Measurements from ENCODE around the gene CLN5. TPM values are rescaled to one million over a fixed set of nuclear protein-coding genes. Genes with fewer than 3 reads are reported as not detected.

CLN5 gene
- 20.6 and 23.6 TPM in 2 replicates for total RNA-seq

GRCh38 chr13:76991796-76992547, at the start of gene CLN5:
Gene CLN5, plus strand, starts transcription at chr13:76992081. Its CDS starts 18 bp downstream, at chr13:76992099.
- peaks cover 19% of the 10 kb centered on the region for H3K36me3 Mint-ChIP-seq (ENCODE audit: low read depth)
- H3K9me3 Mint-ChIP-seq: no peaks in the 10 kb centered on the region
- peaks cover 34% of the 10 kb centered on the region for H3K4me1 Mint-ChIP-seq
- peak within 1 kb of the TSS; percentile 98 for H3K4me3 Mint-ChIP-seq
- DNase-seq (peak; percentile 93), ATAC-seq (ENCODE audit: low read depth) (peak; percentile 95)
- TF ChIP-seq CTCF (IDR thresholded peaks at IDR 0.05): no peak
- no peaks in the 10 kb centered on the region for H3K27me3 Mint-ChIP-seq
- intact Hi-C loops (cut with micrococcal nuclease): loop anchor here (1.0 to 5.0 kb wide), 7 partner anchors 12 to 1667 kb away; partner anchors contain the start of genes KCTD12, OBI1 and UCHL3
- ChIA-PET POLR2A (interaction anchor here (0.6 to 4.7 kb wide), 14 partner anchors 8 to 1442 kb away, joined by 3 to 76 read pairs (median 4); partner anchors contain the start of genes FBXL3, KCTD12 and UCHL3), CTCF (interaction anchor here (1.1 to 1.4 kb wide), 5 partner anchors 9 to 34 kb away, joined by 4 to 7 read pairs (median 5); no protein-coding TSS in a partner anchor)
- peak within 1 kb of the TSS; percentile 97 for H3K27ac Mint-ChIP-seq

- no peak for TF ChIP-seq CTCF (IDR thresholded peaks at IDR 0.05)
- no peak overlapping the region for H3K4me3 Mint-ChIP-seq
- peaks cover 3% of the 10 kb centered on the region for H3K4me1 Mint-ChIP-seq
- CTCF ChIA-PET: no interaction called here
- POLR2A ChIA-PET: no interaction called here
- ATAC-seq (ENCODE audit: low read depth) (no peak), DNase-seq (no peak)
- no peak overlapping the region for H3K27ac Mint-ChIP-seq
- H3K27me3 Mint-ChIP-seq: no peaks in the 10 kb centered on the region
- intact Hi-C loops (cut with micrococcal nuclease): no loop called here
- no peaks in the 10 kb centered on the region for H3K36me3 Mint-ChIP-seq (ENCODE audit: low read depth)
- H3K9me3 Mint-ChIP-seq: peaks cover 3% of the 10 kb centered on the region
Observed at GRCh38 chr13:76942363-76942762, 49.5 kb upstream of the CLN5 start.

- ATAC-seq (ENCODE audit: low read depth) (no peak), DNase-seq (no peak)
- H3K27me3 Mint-ChIP-seq: no peaks in the 10 kb centered on the region
- H3K27ac Mint-ChIP-seq: no peak overlapping the region
- H3K9me3 Mint-ChIP-seq: peaks cover 3% of the 10 kb centered on the region
- ChIA-PET CTCF (no interaction called here), POLR2A (no interaction called here)
- intact Hi-C loops (cut with micrococcal nuclease): no loop called here
- no peak for TF ChIP-seq CTCF (IDR thresholded peaks at IDR 0.05)
- no peaks in the 10 kb centered on the region for H3K36me3 Mint-ChIP-seq (ENCODE audit: low read depth)
- H3K4me1 Mint-ChIP-seq: peaks cover 3% of the 10 kb centered on the region
- H3K4me3 Mint-ChIP-seq: no peak overlapping the region
Observed at GRCh38 chr13:76943646-76944045, 48.2 kb upstream of the CLN5 start.

- intact Hi-C loops (cut with micrococcal nuclease): no loop called here
- H3K4me3 Mint-ChIP-seq: no peak overlapping the region
- DNase-seq (no peak), ATAC-seq (ENCODE audit: low read depth) (no peak)
- POLR2A ChIA-PET: no interaction called here
- no peaks in the 10 kb centered on the region for H3K27me3 Mint-ChIP-seq
- peaks cover 3% of the 10 kb centered on the region for H3K4me1 Mint-ChIP-seq
- CTCF ChIA-PET: no interaction called here
- no peak for TF ChIP-seq CTCF (IDR thresholded peaks at IDR 0.05)
- H3K9me3 Mint-ChIP-seq: peaks cover 3% of the 10 kb centered on the region
- no peaks in the 10 kb centered on the region for H3K36me3 Mint-ChIP-seq (ENCODE audit: low read depth)
- H3K27ac Mint-ChIP-seq: no peak overlapping the region
Observed at GRCh38 chr13:76944456-76944855, 47.4 kb upstream of the CLN5 start.

- no peak for TF ChIP-seq CTCF (IDR thresholded peaks at IDR 0.05)
- Mint-ChIP-seq H3K4me3 (no peak within 1 kb of the TSS), H3K27me3 (peaks cover 12% of the 10 kb centered on the region), H3K36me3 (ENCODE audit: low read depth) (no peaks in the 10 kb centered on the region), H3K4me1 (no peaks in the 10 kb centered on the region), H3K9me3 (peaks cover 3% of the 10 kb centered on the region), H3K27ac (no peak within 1 kb of the TSS)
- no peak for DNase-seq
- ATAC-seq (ENCODE audit: low read depth): no peak
- CTCF ChIA-PET: no interaction called here
- POLR2A ChIA-PET: interaction anchor here (0.6 kb wide), 1 partner anchor 26 kb away, joined by 7 read pairs; no protein-coding TSS in a partner anchor
- intact Hi-C loops (cut with micrococcal nuclease): no loop called here
Observed at GRCh38 chr13:76948149-76948548, 43.7 kb upstream of the CLN5 start, which contains the start of gene ACOD1. Gene ACOD1, plus strand, starts transcription at chr13:76948511. Its CDS starts 48 bp downstream, at chr13:76948559.

All from activated B cell treated with CpG ODN at 0.5 μM for 24 hours (primary cell).